PC-3 (cell line): ENCODE measurements around the gene RPS6KA2.

ENCODE experiments used
- EZH2 ChIP-seq: fragments of 300-600 bp; sonication (generic); IDR thresholded peaks from one replicate; pipeline ENCODE4 v1.6.1; 2017; ENCODE audit warnings: antibody characterized with exemption, mild to moderate bottlenecking, low read length; ENCODE audit not compliant: unreplicated experiment
- EZH2phosphoT487 ChIP-seq: fragments of 300-600 bp; sonication (generic); IDR thresholded peaks from 2 replicates; pipeline ENCODE4 v1.6.1; 2018; ENCODE audit warnings: mild to moderate bottlenecking, antibody characterized with exemption, low read length, borderline replicate concordance
- TF ChIP-seq, protein P1 (sequence below): fragments of 300-600 bp; sonication (generic); conservative IDR thresholded peaks from 2 replicates; pipeline ENCODE4 v1.5.1; 2017; ENCODE audit warnings: antibody characterized with exemption, low read depth, mild to moderate bottlenecking, low read length

DNA sequence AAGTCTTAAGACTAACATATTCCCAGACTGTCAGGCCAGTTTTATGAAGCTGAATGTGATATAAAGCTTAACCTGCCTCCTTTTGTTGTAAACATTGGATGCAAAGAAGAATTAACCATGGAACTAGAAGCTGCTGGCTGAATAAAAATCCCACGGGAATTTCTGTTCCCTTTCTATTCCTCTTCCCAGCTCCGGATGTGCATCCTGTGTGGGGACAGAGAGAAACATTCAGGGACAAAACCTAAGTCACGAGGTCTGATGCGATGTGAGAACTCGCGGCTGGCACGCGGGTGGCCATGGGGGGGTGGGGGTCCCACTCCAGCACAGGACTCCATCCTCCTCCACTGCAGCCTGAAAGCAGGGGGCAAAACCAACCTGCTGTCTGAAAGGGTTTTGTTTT is 72.7 kb downstream of the RPS6KA2 start:
- TF ChIP-seq, protein P1, sequence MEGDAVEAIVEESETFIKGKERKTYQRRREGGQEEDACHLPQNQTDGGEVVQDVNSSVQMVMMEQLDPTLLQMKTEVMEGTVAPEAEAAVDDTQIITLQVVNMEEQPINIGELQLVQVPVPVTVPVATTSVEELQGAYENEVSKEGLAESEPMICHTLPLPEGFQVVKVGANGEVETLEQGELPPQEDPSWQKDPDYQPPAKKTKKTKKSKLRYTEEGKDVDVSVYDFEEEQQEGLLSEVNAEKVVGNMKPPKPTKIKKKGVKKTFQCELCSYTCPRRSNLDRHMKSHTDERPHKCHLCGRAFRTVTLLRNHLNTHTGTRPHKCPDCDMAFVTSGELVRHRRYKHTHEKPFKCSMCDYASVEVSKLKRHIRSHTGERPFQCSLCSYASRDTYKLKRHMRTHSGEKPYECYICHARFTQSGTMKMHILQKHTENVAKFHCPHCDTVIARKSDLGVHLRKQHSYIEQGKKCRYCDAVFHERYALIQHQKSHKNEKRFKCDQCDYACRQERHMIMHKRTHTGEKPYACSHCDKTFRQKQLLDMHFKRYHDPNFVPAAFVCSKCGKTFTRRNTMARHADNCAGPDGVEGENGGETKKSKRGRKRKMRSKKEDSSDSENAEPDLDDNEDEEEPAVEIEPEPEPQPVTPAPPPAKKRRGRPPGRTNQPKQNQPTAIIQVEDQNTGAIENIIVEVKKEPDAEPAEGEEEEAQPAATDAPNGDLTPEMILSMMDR, result no peak
- TF ChIP-seq EZH2 (no peak), EZH2phosphoT487 (no peak)
